ENCODE measurements around the gene PLD4.

- no peak for TF ChIP-seq TAF1 (IDR thresholded peaks at IDR 0.05; ENCODE audit: low read depth, low read length)
- no peak for TF ChIP-seq POLR2A (IDR thresholded peaks at IDR 0.05; ENCODE audit: low read depth, low read length)
- no peak for TF ChIP-seq POLR2AphosphoS5 (IDR thresholded peaks at IDR 0.05; ENCODE audit: low read depth, low read length)
- no peak for TF ChIP-seq PAX5 (IDR thresholded peaks at IDR 0.05; ENCODE audit: insufficient read depth, low read length, severe bottlenecking)
Observed at GRCh38 chr14:104974146-104974541, 49.5 kb downstream of the PLD4 start.

Measured in GM12891 (cell line).